ENCODE measurements around the gene RFC2.
A peak's percentile ranks its signal among the peaks of the same experiment; 100 is the strongest.

GRCh38 chr7:74225400-74225799, 28.8 kb downstream of the RFC2 start:
- TF ChIP-seq POLR2AphosphoS5 (IDR thresholded peaks at IDR 0.05; ENCODE audit: low read depth, low read length), result peak; percentile 58; the same call in 1 of the 2 replicates
- TF ChIP-seq TAF1 (IDR thresholded peaks at IDR 0.05; ENCODE audit: borderline replicate concordance, low read depth, low read length), result no peak
- peak; percentile 69 for TF ChIP-seq POLR2A (IDR thresholded peaks at IDR 0.05; ENCODE audit: low read depth, low read length)
